ENCODE measurements around the gene ANKRD36B. TPM values are rescaled to one million over a fixed set of nuclear protein-coding genes. Genes with fewer than 3 reads are reported as not detected.
A peak's percentile ranks its signal among the peaks of the same experiment; 100 is the strongest.
"Not testable (repeated sequence)": the region's sequence is repeated elsewhere in the genome, so short reads cannot be mapped to it uniquely, and the experiment has no call there.

Gene ANKRD36B
- polyA plus RNA-seq = 10 to 100 TPM in 1 of 3 donors, 1 to 10 TPM in 2; 5.5 to 22.7 (median 6.7) TPM

DNA sequence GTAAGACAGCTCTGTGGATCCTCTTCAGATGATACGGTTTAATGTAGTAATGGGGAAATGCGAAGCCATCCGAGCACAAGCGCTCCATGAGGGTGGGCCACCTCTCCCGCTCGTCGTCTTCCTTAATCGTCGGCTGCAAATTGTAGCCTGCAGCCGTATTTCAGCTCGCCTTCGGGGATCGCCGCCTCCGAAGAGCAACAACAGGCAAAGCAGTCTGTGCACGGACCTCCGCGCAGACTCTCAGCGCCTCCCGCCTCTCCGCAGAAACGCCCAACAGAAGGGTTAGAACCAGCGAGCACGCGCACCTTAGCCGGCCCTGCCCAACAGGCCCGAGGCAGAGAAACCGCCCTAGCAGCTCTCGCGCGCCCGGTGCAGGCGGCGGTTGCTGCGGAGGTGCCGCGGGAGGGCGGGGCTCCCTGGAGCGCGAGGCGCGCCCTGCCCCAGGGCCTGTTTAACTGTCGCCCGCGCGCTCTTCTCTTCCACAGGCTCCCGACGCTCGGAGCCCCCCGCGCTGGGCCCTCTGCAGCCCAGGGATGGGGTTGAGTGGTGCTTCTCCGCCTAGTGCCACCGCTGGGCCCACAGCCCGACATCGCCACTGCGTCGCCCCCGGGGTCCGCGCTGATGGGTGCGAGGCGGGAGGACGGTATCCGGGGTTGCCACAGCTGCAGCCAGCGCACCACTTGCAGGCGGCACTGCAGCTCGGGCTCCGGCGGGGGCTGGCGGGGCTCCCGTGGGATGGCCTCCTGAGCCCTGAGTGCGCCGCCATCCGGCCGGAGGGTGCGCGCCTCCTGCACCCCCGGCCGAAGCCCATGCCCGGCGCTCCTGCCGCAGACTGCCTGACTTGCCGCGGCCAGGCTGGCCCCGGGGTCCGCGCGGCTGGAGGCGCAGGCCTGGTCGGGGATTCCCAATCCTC lies at the start of gene ANKRD36B:
ANKRD36B (minus strand) TSS at position 280 of the 913 bp plus-strand sequence; CDS start at position 88, 192 bp downstream.
- not testable (repeated sequence) for H3K27me3 Mint-ChIP-seq (ENCODE audit: low read depth in 3 of 3); H3K4me1 Mint-ChIP-seq; H3K36me3 Mint-ChIP-seq; H3K9me3 Mint-ChIP-seq
- H3K4me3 Mint-ChIP-seq = peak within 1 kb of the TSS; percentile 95 to 99 (median 97)
- DNase-seq = peak; percentile 58 to 78 (median 67)
- H3K27ac Mint-ChIP-seq = peak within 1 kb of the TSS; percentile 81 to 99 (median 97)

DNA sequence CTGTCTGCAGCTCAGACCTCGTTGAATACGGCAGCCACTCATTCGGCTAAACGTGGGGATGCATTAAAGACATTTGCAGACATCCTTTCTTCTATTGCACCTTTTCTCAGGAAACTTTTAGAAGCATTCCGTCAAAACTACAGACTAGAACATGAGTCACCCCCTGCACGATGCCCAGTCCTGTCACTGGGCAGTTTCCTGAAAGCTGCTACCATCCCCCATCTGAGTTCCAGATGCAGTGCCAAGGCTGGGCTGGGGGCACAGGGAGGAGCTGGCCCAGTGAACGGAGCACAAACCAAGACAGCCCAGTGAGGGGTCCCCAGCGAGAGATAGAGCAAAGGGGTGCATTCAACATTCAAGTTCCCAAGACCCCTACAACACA lies 36.4 kb upstream of the ANKRD36B start:
- H3K4me3 Mint-ChIP-seq; H3K27ac Mint-ChIP-seq; DNase-seq; H3K36me3 Mint-ChIP-seq; H3K27me3 Mint-ChIP-seq (ENCODE audit: low read depth in 3 of 3); H3K9me3 Mint-ChIP-seq; H3K4me1 Mint-ChIP-seq: not testable (repeated sequence)

DNA sequence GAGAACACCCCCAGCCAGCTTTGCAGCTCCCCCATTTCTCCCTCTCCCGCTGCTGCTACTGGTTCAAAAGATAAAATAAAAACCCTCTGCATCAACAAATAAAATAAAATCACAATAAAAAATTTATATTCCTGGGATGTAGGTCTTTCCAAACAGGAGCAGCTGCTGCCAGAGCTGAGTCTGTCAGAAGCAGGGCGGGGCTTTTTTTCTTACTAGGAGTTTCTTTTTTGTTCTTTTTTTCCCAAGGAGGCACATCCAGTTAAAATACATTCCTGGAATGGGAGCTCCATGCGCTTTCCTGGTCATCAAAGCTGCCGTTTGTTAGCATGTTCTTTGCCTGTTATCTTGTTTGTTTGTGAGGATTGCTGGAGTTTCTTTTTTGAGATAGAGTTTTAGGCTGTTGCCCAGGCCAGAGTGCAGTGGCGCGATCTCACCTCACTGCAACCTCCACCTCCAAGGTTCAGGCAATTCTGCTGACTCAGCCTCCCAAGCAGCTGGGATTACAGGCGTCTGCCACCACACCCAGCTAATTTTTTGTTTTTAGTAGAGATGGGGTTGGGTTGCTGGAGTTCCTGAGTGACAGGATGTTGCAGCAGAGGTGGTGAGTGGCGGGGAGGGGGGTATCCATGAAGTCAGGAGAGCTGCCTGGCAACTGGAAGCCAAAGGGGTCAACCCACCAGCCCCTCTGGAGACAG lies 35.8 kb upstream of the ANKRD36B start:
- H3K36me3 Mint-ChIP-seq; H3K4me1 Mint-ChIP-seq; H3K27ac Mint-ChIP-seq; DNase-seq; H3K9me3 Mint-ChIP-seq; H3K4me3 Mint-ChIP-seq; H3K27me3 Mint-ChIP-seq (ENCODE audit: low read depth in 3 of 3): not testable (repeated sequence)

DNA sequence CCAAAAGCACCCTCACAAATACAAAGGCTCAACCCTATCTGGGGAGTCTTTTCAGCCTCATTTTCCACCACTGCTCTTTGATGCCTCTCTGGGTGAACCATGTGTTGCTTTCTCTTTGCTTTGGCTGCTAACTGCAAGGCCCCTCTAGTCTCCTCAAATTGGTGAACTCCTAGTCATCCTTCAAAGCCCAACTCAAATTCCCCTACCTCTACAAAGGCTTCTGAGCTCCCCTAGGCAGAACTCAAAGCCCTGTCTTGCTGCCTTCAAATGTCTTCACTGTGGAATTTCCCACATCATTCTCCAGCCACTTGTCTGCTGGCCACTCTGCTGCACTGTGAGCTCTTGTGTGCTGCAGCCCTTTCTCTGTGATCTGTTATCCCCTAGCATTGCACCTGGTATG lies 33.3 kb upstream of the ANKRD36B start:
- not testable (repeated sequence) for H3K4me3 Mint-ChIP-seq; H3K4me1 Mint-ChIP-seq; H3K9me3 Mint-ChIP-seq; H3K36me3 Mint-ChIP-seq; H3K27me3 Mint-ChIP-seq (ENCODE audit: low read depth in 3 of 3); DNase-seq; H3K27ac Mint-ChIP-seq

DNA sequence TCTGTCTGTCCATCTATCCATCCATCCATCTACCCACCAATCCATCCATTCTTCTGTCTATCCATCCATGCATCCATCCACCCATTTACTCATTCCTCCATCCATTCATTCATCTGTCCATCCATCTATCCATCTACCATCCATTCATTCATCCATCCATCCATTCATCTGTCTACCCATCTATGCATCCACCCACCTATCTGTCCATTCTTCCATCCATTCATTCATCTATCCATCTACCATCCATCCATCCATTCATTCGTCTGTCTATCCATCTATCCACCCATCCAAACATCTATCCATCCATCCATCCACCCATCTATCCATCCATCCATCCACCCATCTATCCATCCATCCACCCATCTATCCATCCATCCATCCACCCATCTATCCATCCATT lies 30.8 kb upstream of the ANKRD36B start:
- H3K27ac Mint-ChIP-seq = peak overlapping the region in 1 of 6 donors; percentile 65
- H3K36me3 Mint-ChIP-seq; H3K9me3 Mint-ChIP-seq; H3K27me3 Mint-ChIP-seq (ENCODE audit: low read depth in 3 of 3); H3K4me1 Mint-ChIP-seq; H3K4me3 Mint-ChIP-seq; DNase-seq: not testable (repeated sequence)

DNA sequence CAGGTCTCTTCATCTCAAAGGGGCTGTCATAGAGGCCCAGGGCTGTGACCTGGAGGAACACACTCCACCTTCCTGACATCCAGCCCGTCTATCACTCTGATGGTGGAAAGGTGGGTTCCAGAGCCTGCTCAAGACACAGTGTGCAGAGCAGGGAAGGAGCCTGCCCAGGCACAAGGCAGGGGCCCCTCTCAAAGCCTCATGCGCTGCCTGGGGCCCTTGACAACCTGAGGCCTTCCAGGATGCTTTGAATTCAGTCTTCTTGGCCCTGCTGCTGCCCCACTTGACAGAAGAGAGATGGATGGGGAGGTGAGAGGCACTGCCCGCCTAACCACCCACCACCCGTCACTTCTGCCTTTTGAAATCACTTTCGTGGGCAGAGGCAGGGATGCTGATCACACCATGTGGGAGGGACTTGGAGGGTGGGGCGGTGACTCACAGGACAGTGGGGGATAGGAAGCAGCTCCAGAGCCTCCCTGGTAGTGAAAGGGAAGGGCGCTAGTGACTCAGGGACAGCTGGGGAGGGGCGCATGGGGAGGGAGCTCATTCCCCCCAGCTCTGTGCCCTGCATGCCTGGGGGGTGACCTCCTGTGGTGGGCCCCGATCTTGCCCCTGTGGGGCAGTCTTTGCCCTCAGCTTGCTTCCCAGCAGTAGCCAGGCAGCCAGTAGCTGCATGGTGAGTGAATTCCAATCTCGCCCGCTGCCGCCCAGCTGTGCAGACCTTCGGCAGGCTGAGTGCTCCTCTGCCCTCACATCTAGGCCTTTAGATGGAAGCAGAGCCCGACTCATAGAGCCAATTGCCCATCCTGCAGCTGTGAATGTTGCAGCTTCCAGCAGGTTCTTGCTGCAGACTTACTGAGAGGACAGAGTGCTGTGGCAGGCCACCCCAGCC lies 29.5 kb upstream of the ANKRD36B start:
- not testable (repeated sequence) for H3K27me3 Mint-ChIP-seq (ENCODE audit: low read depth in 3 of 3); H3K27ac Mint-ChIP-seq; DNase-seq; H3K9me3 Mint-ChIP-seq; H3K36me3 Mint-ChIP-seq; H3K4me1 Mint-ChIP-seq; H3K4me3 Mint-ChIP-seq

DNA sequence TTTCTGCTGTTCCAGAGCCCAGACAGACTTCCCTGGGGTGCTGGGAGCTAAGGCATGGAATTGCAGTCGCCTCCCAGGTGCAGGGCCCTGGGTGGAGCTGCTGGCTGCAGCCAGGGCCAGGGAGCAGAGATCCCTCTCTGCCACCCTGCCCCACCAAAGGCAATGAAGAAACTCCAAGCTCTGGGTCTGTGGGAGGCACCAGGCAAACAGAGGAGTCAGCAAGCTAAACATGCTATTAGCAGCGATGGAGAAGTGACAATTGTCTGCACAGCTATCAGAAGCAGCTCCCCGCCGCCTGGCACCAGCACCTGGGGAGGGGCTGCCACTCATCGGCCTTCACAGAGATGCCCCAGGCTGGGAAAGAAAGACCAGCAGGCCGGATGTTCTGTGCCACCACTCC lies 28.2 kb upstream of the ANKRD36B start:
- DNase-seq = no peak
- Mint-ChIP-seq H3K4me1 (peaks cover 0 to 1% of the 10 kb centered on the region in 2 donors), H3K4me3 (no peak overlapping the region), H3K36me3 (no peaks in the 10 kb centered on the region), H3K27me3 (ENCODE audit: low read depth in 3 of 3) (peaks cover 0 to 2% (median 0%) of the 10 kb centered on the region in 3 donors), H3K27ac (no peak overlapping the region), H3K9me3 (no peaks in the 10 kb centered on the region)

DNA sequence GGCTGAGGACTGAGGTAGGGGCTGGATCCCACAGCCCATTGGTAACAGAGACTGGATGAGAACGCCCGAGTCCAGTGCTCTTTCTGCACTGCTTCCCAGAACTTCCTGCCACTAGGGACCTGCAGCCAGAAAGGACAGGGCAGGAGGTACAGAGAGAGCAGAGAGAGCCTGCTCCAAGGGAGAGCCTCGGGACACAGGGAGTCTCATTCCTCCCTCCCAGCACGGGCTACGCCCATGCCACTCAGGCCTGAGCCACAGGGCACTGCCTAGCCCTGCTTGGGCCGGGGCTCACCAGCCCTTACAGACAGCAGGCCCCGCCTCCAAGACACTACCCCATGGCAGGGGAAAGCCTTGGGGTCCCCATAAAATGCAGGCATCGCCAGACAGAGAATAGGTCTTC lies 26.1 kb upstream of the ANKRD36B start:
- DNase-seq; H3K27me3 Mint-ChIP-seq (ENCODE audit: low read depth in 3 of 3); H3K9me3 Mint-ChIP-seq; H3K4me1 Mint-ChIP-seq; H3K27ac Mint-ChIP-seq; H3K4me3 Mint-ChIP-seq; H3K36me3 Mint-ChIP-seq: not testable (repeated sequence)

DNA sequence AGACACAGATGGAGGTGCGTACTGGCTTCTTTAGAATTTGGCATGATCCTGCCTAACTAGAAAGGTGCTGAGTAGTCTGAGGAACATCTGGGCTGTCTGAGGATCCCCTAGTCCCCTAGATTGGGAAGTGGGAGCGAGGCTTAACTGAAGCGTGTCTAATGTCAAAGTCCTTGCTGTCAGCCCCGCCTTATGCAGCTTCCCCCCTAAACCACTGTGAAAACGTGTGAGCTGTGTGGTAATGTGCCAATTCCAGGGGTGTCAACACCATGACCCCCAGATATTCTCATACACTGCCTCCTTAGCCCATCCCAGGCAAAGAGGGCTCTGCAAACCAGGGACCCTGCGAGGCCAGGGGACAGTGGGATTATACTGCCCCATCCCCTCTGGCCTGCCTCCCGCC lies 22.2 kb upstream of the ANKRD36B start:
- not testable (repeated sequence) for H3K36me3 Mint-ChIP-seq; H3K4me3 Mint-ChIP-seq; H3K9me3 Mint-ChIP-seq; H3K4me1 Mint-ChIP-seq; H3K27ac Mint-ChIP-seq; H3K27me3 Mint-ChIP-seq (ENCODE audit: low read depth in 3 of 3)
- peak in 2 of 3 donors; percentile 10 to 15 for DNase-seq

DNA sequence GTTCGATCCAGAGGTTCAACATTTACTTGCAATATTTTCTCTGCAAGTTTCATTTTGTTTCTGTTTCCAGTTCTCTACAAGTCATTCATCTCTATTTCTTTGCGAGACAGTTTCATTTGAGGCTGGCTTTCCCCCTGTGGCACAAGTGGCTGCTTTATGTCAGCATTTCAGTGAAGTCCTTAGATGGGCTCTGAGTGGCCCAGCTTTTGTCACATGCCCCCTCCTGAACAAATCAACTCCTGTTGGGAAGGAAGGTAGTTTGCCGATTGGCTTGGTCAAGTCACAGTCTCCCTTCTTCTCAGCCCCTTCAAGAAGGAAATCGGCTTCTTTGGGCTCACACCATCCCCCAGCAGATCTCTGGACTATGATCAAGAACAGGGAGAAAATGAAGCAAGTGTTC lies 19.1 kb upstream of the ANKRD36B start:
- DNase-seq; H3K9me3 Mint-ChIP-seq; H3K4me3 Mint-ChIP-seq; H3K27me3 Mint-ChIP-seq (ENCODE audit: low read depth in 3 of 3); H3K27ac Mint-ChIP-seq; H3K36me3 Mint-ChIP-seq: not testable (repeated sequence)
- H3K4me1 Mint-ChIP-seq = peaks cover 4 to 13% of the 10 kb centered on the region in 2 donors

DNA sequence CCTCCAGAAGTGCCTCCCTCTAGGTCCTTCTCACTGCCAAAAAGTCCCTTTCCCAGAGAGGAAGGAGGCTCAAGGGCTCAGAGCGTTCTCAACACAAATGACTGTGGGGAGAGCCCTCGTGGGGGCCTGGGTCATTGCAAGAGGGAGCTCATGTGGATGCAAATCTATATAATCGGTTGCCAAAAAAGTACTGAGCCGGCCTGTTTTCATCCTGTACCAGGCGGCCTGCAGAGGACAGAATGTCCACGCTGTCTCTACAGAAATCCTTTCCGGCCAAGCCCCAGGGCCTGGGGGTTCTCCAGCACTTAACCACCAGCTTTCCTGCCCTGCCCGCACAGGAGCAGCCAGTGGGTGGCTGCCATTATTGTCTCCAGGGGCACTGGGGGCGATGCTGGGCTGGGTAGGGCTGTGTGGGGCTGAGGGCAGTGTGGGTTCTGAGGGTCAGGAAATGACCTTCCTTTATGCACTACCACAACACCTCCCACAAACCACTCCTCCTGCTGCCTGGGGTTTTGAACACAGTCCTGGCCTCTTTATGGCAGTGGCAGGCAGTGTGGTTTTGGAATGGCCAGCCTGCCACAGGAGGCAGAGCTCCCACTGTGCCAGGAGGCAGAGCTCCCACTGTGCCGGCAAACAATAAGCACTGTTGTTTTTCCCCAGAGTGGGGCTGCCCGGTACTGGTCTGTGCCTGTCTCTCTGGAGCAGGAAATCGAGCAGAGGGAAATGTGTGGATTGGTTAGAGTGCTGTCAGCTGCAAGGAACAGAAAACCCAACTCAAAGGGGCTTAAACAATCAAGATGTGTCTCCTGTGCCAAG lies 16.1 kb upstream of the ANKRD36B start:
- H3K27ac Mint-ChIP-seq; H3K4me3 Mint-ChIP-seq; H3K9me3 Mint-ChIP-seq; H3K36me3 Mint-ChIP-seq; H3K4me1 Mint-ChIP-seq; DNase-seq; H3K27me3 Mint-ChIP-seq (ENCODE audit: low read depth in 3 of 3): not testable (repeated sequence)

DNA sequence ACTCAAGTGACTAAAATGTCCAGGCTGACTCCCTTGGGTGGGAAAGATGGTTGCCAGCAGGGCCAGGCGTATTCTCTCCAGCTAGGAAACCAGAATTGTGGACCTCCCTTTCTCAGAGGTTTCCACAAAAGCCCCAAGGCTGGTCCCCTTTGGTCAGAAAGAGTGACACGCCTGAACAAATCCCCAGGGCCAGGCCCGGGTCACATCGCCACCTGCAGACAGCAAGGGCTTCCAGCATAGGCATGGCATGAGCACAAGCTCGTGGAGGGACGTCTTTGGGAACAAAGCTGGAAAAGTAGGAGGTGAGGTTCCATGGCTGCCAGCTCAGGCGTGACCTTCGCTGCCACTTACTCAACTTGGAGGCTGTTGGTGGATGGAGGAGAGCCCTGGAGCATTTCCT lies 15.4 kb upstream of the ANKRD36B start:
- not testable (repeated sequence) for H3K9me3 Mint-ChIP-seq; DNase-seq; H3K36me3 Mint-ChIP-seq; H3K27me3 Mint-ChIP-seq (ENCODE audit: low read depth in 3 of 3); H3K4me1 Mint-ChIP-seq; H3K4me3 Mint-ChIP-seq; H3K27ac Mint-ChIP-seq

DNA sequence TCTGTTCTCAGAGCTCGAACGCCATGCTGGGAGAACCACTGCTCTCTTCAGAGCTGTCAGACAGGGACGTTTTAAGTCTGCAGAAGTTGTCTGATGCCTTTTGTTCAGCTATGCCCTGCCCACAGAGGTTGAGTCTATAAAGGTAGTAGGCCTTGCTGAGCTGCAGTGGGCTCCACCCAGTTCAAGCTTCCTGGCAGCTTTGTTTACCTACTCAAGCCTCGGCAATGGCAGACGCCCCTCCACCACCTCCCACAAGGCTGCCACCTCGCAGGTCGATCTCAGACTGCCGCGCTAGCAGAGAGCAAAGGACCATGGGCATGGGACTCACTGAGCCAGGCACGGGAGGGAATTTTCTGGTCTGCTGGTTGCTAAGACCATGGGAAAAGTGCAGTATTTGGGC lies 11.9 kb upstream of the ANKRD36B start:
- not testable (repeated sequence) for H3K36me3 Mint-ChIP-seq, H3K4me1 Mint-ChIP-seq, H3K4me3 Mint-ChIP-seq, H3K27ac Mint-ChIP-seq, DNase-seq, H3K9me3 Mint-ChIP-seq
- H3K27me3 Mint-ChIP-seq (ENCODE audit: low read depth in 3 of 3) = peaks cover 4 to 23% (median 6%) of the 10 kb centered on the region in 3 donors
